Measurements from ENCODE around the gene STK24. TPM values are rescaled to one million over a fixed set of nuclear protein-coding genes. Genes with fewer than 3 reads are reported as not detected.

Gene STK24
- total RNA-seq, 2 donors from 2014 or later: 50.8 to 80.3 TPM

DNA sequence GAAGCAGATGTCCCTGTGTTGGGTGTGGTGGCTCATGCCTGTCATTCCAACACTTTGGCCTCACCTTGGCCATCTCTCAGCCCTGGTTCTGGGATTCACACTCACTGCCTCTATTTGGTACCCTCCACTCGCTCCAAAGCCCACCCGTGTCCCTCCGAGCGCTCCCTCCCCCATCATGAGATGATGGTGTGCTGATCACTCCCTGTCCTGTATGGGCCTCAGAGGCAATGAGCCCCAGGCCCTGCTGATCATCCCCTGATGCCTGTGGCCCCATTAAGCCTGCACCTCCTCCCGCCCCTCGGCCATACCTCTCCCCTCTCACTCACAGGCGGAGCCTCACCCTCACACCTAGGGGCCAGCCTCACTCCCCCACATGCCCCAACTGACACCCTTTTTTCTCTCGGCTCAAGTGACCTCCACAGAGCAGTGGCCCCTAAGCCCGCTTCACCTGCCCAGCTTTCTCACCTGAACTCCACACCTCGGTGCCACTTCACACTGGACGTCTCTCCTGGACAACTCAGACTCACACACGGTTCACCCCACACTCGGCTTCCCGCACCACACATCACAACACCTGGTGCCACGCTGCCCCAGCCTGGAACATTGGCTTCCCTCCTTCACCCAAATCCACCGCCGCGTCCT, 114.5 kb downstream of the STK24 start:
- Histone ChIP-seq H3K9me3 (no peaks in the 10 kb centered on the region), H3K27ac (no peak overlapping the region), H3K36me3 (peaks cover 47% of the 10 kb centered on the region), H3K27me3 (replicated peaks; ENCODE audit: insufficient read depth) (no peaks in the 10 kb centered on the region), H3K4me3 (no peak overlapping the region), H3K4me1 (ENCODE audit: control insufficient read depth in 1 of 2, low read depth in 2 of 2) (peaks cover 0 to 13% of the 10 kb centered on the region in 2 donors)
- ATAC-seq (ENCODE audit: insufficient number of reproducible peaks, low FRiP score, low read depth) (no peak), DNase-seq (ENCODE audit: low spot score) (no peak)
- TF ChIP-seq, protein P1, sequence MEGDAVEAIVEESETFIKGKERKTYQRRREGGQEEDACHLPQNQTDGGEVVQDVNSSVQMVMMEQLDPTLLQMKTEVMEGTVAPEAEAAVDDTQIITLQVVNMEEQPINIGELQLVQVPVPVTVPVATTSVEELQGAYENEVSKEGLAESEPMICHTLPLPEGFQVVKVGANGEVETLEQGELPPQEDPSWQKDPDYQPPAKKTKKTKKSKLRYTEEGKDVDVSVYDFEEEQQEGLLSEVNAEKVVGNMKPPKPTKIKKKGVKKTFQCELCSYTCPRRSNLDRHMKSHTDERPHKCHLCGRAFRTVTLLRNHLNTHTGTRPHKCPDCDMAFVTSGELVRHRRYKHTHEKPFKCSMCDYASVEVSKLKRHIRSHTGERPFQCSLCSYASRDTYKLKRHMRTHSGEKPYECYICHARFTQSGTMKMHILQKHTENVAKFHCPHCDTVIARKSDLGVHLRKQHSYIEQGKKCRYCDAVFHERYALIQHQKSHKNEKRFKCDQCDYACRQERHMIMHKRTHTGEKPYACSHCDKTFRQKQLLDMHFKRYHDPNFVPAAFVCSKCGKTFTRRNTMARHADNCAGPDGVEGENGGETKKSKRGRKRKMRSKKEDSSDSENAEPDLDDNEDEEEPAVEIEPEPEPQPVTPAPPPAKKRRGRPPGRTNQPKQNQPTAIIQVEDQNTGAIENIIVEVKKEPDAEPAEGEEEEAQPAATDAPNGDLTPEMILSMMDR (IDR thresholded peaks at IDR 0.05): no peak

DNA sequence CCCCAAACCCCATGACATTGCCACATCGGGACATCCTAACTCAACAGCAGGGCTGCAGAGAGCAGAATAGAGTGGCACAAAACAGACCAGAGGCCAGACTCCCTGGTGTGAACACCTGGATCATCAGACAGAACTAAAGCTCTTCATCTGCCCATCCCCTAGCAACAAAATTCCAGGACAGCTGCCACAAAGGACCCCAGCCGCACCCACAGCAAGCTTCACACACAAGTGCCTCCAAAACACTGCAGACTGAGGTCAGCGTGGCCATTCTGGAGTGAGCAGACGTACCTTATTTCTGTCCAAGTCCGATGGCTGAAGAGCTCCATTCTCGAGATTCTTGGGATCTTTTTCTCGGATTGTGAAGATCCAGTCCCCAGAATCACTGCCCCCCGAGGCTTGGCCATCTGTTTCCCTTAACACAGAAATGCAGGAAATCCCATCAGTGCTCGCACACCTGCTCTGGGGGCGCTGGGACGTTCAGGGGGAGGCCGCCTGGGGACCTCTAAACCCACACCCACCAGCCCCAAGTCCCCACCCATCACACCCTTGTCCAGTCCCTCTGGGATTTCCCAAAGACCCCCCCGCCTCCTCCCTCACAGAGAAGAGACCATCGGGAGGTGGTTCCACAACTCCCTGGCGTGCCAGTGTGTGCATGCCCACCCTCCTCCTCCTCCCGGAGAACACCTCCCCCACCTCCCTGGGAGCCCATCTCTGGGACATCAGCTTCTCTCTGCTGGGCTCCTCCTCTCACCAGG, 115.2 kb downstream of the STK24 start:
- H3K27me3 ChIP-seq (replicated peaks; ENCODE audit: insufficient read depth): no peaks in the 10 kb centered on the region
- H3K4me3 ChIP-seq: no peak overlapping the region
- H3K9me3 ChIP-seq: no peaks in the 10 kb centered on the region
- no peak overlapping the region for H3K27ac ChIP-seq
- peaks cover 0 to 13% of the 10 kb centered on the region in 2 donors for H3K4me1 ChIP-seq (ENCODE audit: control insufficient read depth in 1 of 2, low read depth in 2 of 2)
- TF ChIP-seq, protein P1 (IDR thresholded peaks at IDR 0.05): no peak
- ATAC-seq (ENCODE audit: insufficient number of reproducible peaks, low FRiP score, low read depth) (no peak), DNase-seq (ENCODE audit: low spot score) (no peak)
- H3K36me3 ChIP-seq: peaks cover 52% of the 10 kb centered on the region

DNA sequence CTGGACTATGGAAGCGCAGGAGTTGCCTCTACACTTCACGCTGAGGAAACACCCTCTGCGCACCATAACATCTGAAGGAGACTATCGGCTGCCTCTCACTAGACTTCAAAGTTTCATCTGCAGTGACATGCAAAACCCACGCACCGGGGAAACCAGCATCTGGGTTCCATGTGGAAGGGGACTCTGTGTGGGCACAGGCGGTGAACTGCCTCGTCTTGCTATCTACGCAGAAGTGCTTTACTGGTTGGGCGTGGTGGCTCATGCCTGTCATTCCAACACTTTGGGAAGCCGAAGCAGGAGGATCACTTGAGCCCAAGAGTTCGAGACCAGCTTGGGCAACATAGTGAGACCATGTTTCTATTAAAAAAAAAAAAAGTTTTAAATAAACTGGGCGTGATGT, 116.4 kb downstream of the STK24 start:
- H3K27ac ChIP-seq: no peak overlapping the region
- ATAC-seq (ENCODE audit: insufficient number of reproducible peaks, low FRiP score, low read depth) (no peak), DNase-seq (ENCODE audit: low spot score) (no peak)
- TF ChIP-seq, protein P1 (IDR thresholded peaks at IDR 0.05): no peak
- peaks cover 48% of the 10 kb centered on the region for H3K36me3 ChIP-seq
- no peak overlapping the region for H3K4me3 ChIP-seq
- H3K4me1 ChIP-seq (ENCODE audit: control insufficient read depth in 1 of 2, low read depth in 2 of 2): peaks cover 0 to 13% of the 10 kb centered on the region in 2 donors
- H3K27me3 ChIP-seq (replicated peaks; ENCODE audit: insufficient read depth): no peaks in the 10 kb centered on the region
- no peaks in the 10 kb centered on the region for H3K9me3 ChIP-seq

DNA sequence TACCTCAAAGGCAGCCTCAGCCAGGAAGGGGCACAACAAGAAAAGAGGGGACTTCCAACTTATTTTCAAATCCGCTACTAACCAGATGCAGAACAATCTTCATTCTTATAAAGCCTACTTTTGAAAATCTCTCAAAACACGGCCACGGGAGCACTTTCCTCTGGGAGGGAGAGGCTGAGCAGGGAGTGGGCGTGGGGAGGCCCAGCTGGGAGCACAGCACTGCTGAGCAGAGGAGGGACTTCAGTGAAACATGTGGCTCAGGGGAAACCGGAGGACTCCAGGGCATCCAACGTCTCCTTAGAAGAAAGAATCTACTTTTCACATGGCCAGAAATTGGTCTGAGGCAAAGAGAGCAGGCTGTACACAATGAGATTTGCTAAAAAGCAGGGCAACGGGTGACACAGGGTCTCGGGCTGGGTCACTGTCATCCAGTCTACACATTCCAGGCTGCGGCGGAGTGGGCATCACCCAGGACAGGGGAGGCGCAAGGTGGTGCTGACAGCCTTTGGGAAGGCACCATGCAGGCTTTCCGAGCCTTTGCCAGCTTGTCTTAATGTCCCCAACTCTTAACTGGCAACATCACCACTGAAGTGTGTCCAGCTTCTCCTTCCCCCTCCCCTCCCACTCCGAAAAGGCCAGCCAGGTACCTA, 117.1 kb downstream of the STK24 start:
- DNase-seq (ENCODE audit: low spot score) (no peak), ATAC-seq (ENCODE audit: insufficient number of reproducible peaks, low FRiP score, low read depth) (no peak)
- H3K27ac ChIP-seq: no peak overlapping the region
- peaks cover under 1 to 19% of the 10 kb centered on the region in 2 donors for H3K4me1 ChIP-seq (ENCODE audit: control insufficient read depth in 1 of 2, low read depth in 2 of 2)
- H3K27me3 ChIP-seq (replicated peaks; ENCODE audit: insufficient read depth): no peaks in the 10 kb centered on the region
- H3K4me3 ChIP-seq: no peak overlapping the region
- no peaks in the 10 kb centered on the region for H3K9me3 ChIP-seq
- peaks cover 46% of the 10 kb centered on the region for H3K36me3 ChIP-seq
- TF ChIP-seq, protein P1 (IDR thresholded peaks at IDR 0.05): no peak

DNA sequence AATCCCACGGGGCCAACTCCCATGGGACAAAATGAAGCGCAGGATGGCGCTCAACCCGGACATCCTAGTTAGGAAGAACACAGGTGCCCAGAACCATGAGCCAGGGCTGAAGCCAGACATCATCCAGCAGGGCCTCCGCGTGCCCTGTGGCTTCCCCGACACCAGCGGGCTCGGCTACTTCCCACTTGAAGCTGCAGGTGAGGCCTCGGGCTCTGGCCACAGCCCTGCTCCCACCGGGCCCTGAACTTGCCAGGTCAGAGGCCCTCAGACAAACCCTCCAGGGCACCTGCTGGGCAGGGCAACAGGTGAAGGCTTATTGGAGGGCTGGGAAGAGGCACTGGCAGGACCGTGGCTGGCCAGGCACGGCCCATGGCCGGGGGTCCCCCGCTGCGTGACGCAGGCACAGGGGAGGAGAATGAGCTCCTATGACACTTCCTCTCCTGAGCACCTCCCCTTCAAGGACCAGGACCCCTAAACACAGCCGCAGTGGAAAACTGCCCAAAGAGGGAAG, 117.7 kb downstream of the STK24 start:
- no peak overlapping the region for H3K27ac ChIP-seq
- H3K9me3 ChIP-seq: no peaks in the 10 kb centered on the region
- H3K4me1 ChIP-seq (ENCODE audit: control insufficient read depth in 1 of 2, low read depth in 2 of 2): peaks cover 7 to 25% of the 10 kb centered on the region in 2 donors
- TF ChIP-seq, protein P1 (IDR thresholded peaks at IDR 0.05): no peak
- H3K27me3 ChIP-seq (replicated peaks; ENCODE audit: insufficient read depth): no peaks in the 10 kb centered on the region
- H3K4me3 ChIP-seq: no peak overlapping the region
- DNase-seq (ENCODE audit: low spot score) (no peak), ATAC-seq (ENCODE audit: insufficient number of reproducible peaks, low FRiP score, low read depth) (no peak)
- H3K36me3 ChIP-seq: peaks cover 46% of the 10 kb centered on the region
